GM23338 (cell line): ENCODE results near the gene RSPRY1.

Source experiments
- EZH2 ChIP-seq: fragments of 200-600 bp; sonication (generic); IDR thresholded peaks from one replicate; pipeline ENCODE4 v1.8.0; 2017; ENCODE audit warnings: antibody characterized with exemption, mild to moderate bottlenecking, low read depth; ENCODE audit not compliant: unreplicated experiment
- EZH2phosphoT487 ChIP-seq: fragments of 200-600 bp; sonication (generic); IDR thresholded peaks from one replicate; pipeline ENCODE4 v1.8.1; 2018; ENCODE audit warnings: antibody characterized with exemption; ENCODE audit not compliant: unreplicated experiment
- JUNB ChIP-seq: IDR thresholded peaks from one replicate; pipeline ENCODE4 v1.6.1; 2016; ENCODE audit warnings: antibody characterized with exemption; ENCODE audit not compliant: unreplicated experiment
- STAT1 ChIP-seq: IDR thresholded peaks from one replicate; pipeline ENCODE4 v1.6.1; 2016; ENCODE audit warnings: antibody characterized with exemption; ENCODE audit not compliant: unreplicated experiment
- TF ChIP-seq, protein P1 (sequence below), 2 experiments: fragments of 200-600 bp in 1 of 2; sonication (generic) in 1 of 2; conservative IDR thresholded peaks; 2 replicates each; pipeline versions ENCODE4 v1.5.1 to v1.6.1; 2016 to 2017; ENCODE audit warnings: antibody characterized with exemption in 2 of 2, low read depth in 2 of 2, mild to moderate bottlenecking in 2 of 2, moderate library complexity in 1 of 2
- TF ChIP-seq, protein P2 (sequence below): fragments of 250-450 bp; sonication (Bioruptor Pico); IDR thresholded peaks from 2 replicates; pipeline ENCODE4 v1.5.0; 2020; ENCODE audit warnings: mild to moderate bottlenecking, moderate library complexity
- TF ChIP-seq, protein P3 (sequence below): IDR thresholded peaks from one replicate; pipeline ENCODE4 v1.6.1; 2018; ENCODE audit warnings: antibody characterized with exemption; ENCODE audit not compliant: unreplicated experiment

DNA sequence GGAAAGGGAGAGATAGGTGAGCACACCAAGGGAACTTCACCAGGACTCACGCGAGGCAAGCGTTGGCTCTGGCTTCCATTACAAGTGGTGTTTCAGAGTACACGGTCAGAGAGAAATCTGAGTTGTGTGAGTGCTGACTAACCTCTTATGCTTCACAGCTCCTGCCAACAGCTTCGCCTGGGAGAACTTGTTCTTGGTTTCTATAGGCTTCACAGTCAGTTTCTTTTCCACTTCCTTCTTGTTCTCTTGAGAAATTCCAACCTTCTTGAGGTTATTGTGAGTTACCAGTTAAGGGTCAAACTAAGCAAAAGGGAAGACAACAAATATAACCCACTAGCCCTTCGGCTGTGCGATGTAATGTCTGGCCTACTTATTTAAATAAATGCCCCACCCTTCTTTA, 19.2 kb upstream of the RSPRY1 start:
- TF ChIP-seq, protein P1, sequence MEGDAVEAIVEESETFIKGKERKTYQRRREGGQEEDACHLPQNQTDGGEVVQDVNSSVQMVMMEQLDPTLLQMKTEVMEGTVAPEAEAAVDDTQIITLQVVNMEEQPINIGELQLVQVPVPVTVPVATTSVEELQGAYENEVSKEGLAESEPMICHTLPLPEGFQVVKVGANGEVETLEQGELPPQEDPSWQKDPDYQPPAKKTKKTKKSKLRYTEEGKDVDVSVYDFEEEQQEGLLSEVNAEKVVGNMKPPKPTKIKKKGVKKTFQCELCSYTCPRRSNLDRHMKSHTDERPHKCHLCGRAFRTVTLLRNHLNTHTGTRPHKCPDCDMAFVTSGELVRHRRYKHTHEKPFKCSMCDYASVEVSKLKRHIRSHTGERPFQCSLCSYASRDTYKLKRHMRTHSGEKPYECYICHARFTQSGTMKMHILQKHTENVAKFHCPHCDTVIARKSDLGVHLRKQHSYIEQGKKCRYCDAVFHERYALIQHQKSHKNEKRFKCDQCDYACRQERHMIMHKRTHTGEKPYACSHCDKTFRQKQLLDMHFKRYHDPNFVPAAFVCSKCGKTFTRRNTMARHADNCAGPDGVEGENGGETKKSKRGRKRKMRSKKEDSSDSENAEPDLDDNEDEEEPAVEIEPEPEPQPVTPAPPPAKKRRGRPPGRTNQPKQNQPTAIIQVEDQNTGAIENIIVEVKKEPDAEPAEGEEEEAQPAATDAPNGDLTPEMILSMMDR (conservative IDR thresholded peaks at IDR 0.05; ENCODE audit: low read depth in 2 of 2), result no peak
- TF ChIP-seq JUNB (no peak), EZH2 (no peak), EZH2phosphoT487 (no peak), STAT1 (no peak)
- TF ChIP-seq, protein P2, sequence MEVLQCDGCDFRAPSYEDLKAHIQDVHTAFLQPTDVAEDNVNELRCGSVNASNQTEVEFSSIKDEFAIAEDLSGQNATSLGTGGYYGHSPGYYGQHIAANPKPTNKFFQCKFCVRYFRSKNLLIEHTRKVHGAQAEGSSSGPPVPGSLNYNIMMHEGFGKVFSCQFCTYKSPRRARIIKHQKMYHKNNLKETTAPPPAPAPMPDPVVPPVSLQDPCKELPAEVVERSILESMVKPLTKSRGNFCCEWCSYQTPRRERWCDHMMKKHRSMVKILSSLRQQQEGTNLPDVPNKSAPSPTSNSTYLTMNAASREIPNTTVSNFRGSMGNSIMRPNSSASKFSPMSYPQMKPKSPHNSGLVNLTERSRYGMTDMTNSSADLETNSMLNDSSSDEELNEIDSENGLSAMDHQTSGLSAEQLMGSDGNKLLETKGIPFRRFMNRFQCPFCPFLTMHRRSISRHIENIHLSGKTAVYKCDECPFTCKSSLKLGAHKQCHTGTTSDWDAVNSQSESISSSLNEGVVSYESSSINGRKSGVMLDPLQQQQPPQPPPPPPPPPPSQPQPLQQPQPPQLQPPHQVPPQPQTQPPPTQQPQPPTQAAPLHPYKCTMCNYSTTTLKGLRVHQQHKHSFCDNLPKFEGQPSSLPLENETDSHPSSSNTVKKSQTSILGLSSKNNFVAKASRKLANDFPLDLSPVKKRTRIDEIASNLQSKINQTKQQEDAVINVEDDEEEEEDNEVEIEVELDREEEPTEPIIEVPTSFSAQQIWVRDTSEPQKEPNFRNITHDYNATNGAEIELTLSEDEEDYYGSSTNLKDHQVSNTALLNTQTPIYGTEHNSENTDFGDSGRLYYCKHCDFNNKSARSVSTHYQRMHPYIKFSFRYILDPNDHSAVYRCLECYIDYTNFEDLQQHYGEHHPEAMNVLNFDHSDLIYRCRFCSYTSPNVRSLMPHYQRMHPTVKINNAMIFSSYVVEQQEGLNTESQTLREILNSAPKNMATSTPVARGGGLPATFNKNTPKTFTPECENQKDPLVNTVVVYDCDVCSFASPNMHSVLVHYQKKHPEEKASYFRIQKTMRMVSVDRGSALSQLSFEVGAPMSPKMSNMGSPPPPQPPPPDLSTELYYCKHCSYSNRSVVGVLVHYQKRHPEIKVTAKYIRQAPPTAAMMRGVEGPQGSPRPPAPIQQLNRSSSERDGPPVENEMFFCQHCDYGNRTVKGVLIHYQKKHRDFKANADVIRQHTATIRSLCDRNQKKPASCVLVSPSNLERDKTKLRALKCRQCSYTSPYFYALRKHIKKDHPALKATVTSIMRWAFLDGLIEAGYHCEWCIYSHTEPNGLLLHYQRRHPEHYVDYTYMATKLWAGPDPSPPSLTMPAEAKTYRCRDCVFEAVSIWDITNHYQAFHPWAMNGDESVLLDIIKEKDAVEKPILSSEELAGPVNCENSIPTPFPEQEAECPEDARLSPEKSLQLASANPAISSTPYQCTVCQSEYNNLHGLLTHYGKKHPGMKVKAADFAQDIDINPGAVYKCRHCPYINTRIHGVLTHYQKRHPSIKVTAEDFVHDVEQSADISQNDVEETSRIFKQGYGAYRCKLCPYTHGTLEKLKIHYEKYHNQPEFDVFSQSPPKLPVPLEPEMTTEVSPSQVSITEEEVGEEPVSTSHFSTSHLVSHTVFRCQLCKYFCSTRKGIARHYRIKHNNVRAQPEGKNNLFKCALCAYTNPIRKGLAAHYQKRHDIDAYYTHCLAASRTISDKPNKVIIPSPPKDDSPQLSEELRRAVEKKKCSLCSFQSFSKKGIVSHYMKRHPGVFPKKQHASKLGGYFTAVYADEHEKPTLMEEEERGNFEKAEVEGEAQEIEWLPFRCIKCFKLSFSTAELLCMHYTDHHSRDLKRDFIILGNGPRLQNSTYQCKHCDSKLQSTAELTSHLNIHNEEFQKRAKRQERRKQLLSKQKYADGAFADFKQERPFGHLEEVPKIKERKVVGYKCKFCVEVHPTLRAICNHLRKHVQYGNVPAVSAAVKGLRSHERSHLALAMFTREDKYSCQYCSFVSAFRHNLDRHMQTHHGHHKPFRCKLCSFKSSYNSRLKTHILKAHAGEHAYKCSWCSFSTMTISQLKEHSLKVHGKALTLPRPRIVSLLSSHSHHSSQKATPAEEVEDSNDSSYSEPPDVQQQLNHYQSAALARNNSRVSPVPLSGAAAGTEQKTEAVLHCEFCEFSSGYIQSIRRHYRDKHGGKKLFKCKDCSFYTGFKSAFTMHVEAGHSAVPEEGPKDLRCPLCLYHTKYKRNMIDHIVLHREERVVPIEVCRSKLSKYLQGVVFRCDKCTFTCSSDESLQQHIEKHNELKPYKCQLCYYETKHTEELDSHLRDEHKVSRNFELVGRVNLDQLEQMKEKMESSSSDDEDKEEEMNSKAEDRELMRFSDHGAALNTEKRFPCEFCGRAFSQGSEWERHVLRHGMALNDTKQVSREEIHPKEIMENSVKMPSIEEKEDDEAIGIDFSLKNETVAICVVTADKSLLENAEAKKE (CRISPR knock-in tag), result no peak
- TF ChIP-seq, protein P3, sequence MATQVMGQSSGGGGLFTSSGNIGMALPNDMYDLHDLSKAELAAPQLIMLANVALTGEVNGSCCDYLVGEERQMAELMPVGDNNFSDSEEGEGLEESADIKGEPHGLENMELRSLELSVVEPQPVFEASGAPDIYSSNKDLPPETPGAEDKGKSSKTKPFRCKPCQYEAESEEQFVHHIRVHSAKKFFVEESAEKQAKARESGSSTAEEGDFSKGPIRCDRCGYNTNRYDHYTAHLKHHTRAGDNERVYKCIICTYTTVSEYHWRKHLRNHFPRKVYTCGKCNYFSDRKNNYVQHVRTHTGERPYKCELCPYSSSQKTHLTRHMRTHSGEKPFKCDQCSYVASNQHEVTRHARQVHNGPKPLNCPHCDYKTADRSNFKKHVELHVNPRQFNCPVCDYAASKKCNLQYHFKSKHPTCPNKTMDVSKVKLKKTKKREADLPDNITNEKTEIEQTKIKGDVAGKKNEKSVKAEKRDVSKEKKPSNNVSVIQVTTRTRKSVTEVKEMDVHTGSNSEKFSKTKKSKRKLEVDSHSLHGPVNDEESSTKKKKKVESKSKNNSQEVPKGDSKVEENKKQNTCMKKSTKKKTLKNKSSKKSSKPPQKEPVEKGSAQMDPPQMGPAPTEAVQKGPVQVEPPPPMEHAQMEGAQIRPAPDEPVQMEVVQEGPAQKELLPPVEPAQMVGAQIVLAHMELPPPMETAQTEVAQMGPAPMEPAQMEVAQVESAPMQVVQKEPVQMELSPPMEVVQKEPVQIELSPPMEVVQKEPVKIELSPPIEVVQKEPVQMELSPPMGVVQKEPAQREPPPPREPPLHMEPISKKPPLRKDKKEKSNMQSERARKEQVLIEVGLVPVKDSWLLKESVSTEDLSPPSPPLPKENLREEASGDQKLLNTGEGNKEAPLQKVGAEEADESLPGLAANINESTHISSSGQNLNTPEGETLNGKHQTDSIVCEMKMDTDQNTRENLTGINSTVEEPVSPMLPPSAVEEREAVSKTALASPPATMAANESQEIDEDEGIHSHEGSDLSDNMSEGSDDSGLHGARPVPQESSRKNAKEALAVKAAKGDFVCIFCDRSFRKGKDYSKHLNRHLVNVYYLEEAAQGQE, result no peak
